ENCODE measurements around the gene VWC2.

GRCh38 chr7:49817279-49817678 is 43.8 kb downstream of the VWC2 start:
- TF ChIP-seq POLR2A (IDR thresholded peaks at IDR 0.05) (no peak), POLR2AphosphoS5 (IDR thresholded peaks at IDR 0.05) (no peak)
